PC-3 (cell line): Measurements from ENCODE around the gene P2RY8.

Experiments
- EZH2phosphoT487 ChIP-seq: fragments of 300-600 bp; sonication (generic); IDR thresholded peaks from 2 replicates; pipeline ENCODE4 v1.6.1; 2018; ENCODE audit warnings: mild to moderate bottlenecking, antibody characterized with exemption, low read length, borderline replicate concordance
- TF ChIP-seq, protein P1 (sequence below): fragments of 300-600 bp; sonication (generic); conservative IDR thresholded peaks from 2 replicates; pipeline ENCODE4 v1.5.1; 2017; ENCODE audit warnings: antibody characterized with exemption, low read depth, mild to moderate bottlenecking, low read length

DNA sequence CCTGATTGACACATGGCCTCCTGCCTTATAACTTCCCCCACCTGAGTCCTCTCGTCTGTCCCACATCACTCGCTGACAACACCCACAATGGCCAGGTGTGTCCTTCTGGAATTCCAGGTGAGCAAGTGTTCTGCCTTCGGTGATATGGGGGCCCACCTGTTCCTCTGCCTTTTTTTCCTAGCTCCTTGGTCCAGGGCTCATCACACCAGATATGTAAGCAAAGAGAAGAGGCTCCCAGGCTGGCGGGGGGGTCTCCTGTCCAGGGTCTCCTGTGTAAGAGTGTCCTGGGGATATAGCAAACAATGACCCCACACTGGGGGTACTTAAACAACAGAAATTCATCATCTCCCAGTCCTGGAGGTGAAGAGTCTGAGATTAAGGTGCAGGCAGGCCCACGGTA lies 25.2 kb downstream of the P2RY8 start:
- TF ChIP-seq, protein P1, sequence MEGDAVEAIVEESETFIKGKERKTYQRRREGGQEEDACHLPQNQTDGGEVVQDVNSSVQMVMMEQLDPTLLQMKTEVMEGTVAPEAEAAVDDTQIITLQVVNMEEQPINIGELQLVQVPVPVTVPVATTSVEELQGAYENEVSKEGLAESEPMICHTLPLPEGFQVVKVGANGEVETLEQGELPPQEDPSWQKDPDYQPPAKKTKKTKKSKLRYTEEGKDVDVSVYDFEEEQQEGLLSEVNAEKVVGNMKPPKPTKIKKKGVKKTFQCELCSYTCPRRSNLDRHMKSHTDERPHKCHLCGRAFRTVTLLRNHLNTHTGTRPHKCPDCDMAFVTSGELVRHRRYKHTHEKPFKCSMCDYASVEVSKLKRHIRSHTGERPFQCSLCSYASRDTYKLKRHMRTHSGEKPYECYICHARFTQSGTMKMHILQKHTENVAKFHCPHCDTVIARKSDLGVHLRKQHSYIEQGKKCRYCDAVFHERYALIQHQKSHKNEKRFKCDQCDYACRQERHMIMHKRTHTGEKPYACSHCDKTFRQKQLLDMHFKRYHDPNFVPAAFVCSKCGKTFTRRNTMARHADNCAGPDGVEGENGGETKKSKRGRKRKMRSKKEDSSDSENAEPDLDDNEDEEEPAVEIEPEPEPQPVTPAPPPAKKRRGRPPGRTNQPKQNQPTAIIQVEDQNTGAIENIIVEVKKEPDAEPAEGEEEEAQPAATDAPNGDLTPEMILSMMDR: no peak
- no peak for TF ChIP-seq EZH2phosphoT487
